ENCODE results near the gene SLC15A1.

- TF ChIP-seq REST (IDR thresholded peaks at IDR 0.05), result no peak
- no peak for TF ChIP-seq MAX (IDR thresholded peaks at IDR 0.05)
- TF ChIP-seq RNF2 (IDR thresholded peaks at IDR 0.05; ENCODE audit: borderline replicate concordance, low read depth), result no peak
- no peak for TF ChIP-seq POLR2AphosphoS2 (conservative IDR thresholded peaks at IDR 0.05; ENCODE audit: low read length)
- TF ChIP-seq POLR2A (IDR thresholded peaks at IDR 0.05; ENCODE audit: low read length), result no peak
- TF ChIP-seq CTCF (IDR thresholded peaks at IDR 0.05), result no peak
- TF ChIP-seq EP300 (IDR thresholded peaks at IDR 0.05), result no peak
- no peak for TF ChIP-seq FOSL2 (IDR thresholded peaks at IDR 0.05)
- TF ChIP-seq FOSL2 (CRISPR knock-in tag; IDR thresholded peaks at IDR 0.05), result no peak
- TF ChIP-seq JUN (IDR thresholded peaks at IDR 0.05), result no peak
- TF ChIP-seq HDAC2 (IDR thresholded peaks at IDR 0.05), result no peak
- no peak for TF ChIP-seq EHMT2 (IDR thresholded peaks at IDR 0.05; ENCODE audit: low read depth)
- TF ChIP-seq CHD2 (IDR thresholded peaks at IDR 0.05; ENCODE audit: low read length, partially characterized antibody), result no peak
- no peak for TF ChIP-seq USF2 (IDR thresholded peaks at IDR 0.05)
Measured at GRCh38 chr13:98752467-98753290, at the start of gene SLC15A1.

Measured in A549 (cell line).